ENCODE data around the gene TCERG1L. TPM values are rescaled to one million over a fixed set of nuclear protein-coding genes. Genes with fewer than 3 reads are reported as not detected.

Gene TCERG1L
- total and polyA plus RNA-seq, 8 donors, result 0.18 TPM; not detected in 7

DNA sequence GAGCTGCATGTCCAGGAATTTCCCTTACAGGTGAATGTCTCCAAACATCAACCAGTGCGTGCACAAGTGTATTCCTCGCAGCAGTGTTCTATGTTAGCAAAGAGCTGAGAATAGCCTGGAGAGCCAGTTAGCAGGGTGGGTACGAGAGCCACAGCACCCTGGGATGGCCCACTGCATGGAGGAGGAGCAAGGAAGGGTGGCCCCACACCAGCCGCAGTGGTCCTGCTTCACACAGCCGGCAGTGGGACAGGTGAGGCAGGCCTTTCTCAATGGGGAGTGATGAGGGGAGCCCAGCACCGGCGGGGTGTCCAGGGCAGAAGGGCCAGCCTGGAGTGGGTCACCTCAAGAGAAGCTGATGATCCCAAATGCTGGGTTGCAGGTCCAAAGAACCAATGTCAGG is 240.7 kb downstream of the TCERG1L start:
- no peaks in the 10 kb centered on the region for H3K4me1 ChIP-seq
- DNase-seq, result no peak
- H3K27me3 ChIP-seq, result peaks cover 0 to 12% (median 0%) of the 10 kb centered on the region in 3 donors
- H3K9me3 ChIP-seq, result no peaks in the 10 kb centered on the region
- TF ChIP-seq, protein P1, sequence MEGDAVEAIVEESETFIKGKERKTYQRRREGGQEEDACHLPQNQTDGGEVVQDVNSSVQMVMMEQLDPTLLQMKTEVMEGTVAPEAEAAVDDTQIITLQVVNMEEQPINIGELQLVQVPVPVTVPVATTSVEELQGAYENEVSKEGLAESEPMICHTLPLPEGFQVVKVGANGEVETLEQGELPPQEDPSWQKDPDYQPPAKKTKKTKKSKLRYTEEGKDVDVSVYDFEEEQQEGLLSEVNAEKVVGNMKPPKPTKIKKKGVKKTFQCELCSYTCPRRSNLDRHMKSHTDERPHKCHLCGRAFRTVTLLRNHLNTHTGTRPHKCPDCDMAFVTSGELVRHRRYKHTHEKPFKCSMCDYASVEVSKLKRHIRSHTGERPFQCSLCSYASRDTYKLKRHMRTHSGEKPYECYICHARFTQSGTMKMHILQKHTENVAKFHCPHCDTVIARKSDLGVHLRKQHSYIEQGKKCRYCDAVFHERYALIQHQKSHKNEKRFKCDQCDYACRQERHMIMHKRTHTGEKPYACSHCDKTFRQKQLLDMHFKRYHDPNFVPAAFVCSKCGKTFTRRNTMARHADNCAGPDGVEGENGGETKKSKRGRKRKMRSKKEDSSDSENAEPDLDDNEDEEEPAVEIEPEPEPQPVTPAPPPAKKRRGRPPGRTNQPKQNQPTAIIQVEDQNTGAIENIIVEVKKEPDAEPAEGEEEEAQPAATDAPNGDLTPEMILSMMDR (IDR thresholded peaks at IDR 0.05), result no peak
- TF ChIP-seq EP300 (IDR thresholded peaks at IDR 0.05) (no peak), POLR2A (IDR thresholded peaks at IDR 0.05) (no peak), POLR2AphosphoS5 (IDR thresholded peaks at IDR 0.05) (no peak)
- WGBS, 5 donors, result 83 to 87% (median 87%) methylated on average over 7 of the region's 7 CpGs
- intact Hi-C loops (cut with DNase I; ENCODE audit: low total_unique reads), result no loop called here
- H3K4me3 ChIP-seq, result no peak overlapping the region
- H3K27ac ChIP-seq, result no peak overlapping the region
- H3K36me3 ChIP-seq, result no peaks in the 10 kb centered on the region

DNA sequence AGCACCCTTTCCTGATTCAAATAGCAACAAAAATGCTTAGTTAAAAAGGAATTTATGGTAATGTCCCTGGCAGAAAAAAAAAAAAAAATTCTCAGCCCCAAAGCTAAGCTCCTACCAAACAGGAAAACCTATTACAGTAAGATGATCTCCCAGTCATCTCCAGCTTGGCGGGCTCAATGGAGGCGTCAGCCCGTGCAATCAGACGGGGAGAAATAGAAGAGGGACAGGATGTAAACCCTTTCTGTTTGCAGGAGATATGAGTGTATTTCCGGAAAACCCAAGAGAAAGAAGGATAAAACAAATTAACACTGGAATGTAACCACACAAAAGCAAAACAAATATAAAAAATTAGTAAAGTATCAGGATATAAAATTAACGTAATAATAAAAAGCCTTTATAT is 242.8 kb downstream of the TCERG1L start:
- no peaks in the 10 kb centered on the region for H3K4me1 ChIP-seq
- DNase-seq, result no peak
- WGBS, 5 donors, result 39 to 53% (median 44%) methylated on average over 6 of the region's 6 CpGs
- no peak overlapping the region for H3K4me3 ChIP-seq
- no peak overlapping the region for H3K27ac ChIP-seq
- no peaks in the 10 kb centered on the region for H3K36me3 ChIP-seq
- H3K27me3 ChIP-seq, result peaks cover 0 to 13% (median 0%) of the 10 kb centered on the region in 3 donors
- intact Hi-C loops (cut with DNase I; ENCODE audit: low total_unique reads), result no loop called here
- H3K9me3 ChIP-seq, result no peaks in the 10 kb centered on the region
- TF ChIP-seq POLR2A (IDR thresholded peaks at IDR 0.05), result no peak
- TF ChIP-seq EP300 (IDR thresholded peaks at IDR 0.05), result no peak
- TF ChIP-seq POLR2AphosphoS5 (IDR thresholded peaks at IDR 0.05), result no peak
- TF ChIP-seq, protein P1 (IDR thresholded peaks at IDR 0.05), result no peak

DNA sequence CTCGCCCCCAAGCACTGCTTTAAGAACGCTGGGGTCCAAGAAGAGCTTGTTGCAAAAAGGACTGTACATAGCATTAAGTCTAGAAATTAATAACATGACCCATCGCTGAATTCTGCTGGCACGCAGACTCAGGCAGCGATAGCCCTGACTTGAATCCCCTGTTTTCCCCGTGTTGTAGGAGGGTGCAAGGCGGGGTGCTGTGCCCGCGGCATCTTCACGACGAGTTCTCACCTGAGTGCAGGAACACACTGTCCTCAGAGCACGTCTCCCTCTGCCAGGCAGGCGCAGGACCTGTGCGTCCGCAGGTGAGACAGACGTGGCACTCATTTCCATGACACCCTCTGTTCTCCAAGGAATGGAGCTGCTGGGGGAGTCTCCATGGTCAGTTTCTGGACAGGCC is 243.2 kb downstream of the TCERG1L start:
- TF ChIP-seq POLR2AphosphoS5 (IDR thresholded peaks at IDR 0.05), result no peak
- Histone ChIP-seq H3K4me3 (no peak overlapping the region), H3K27ac (no peak overlapping the region), H3K36me3 (no peaks in the 10 kb centered on the region), H3K4me1 (no peaks in the 10 kb centered on the region), H3K9me3 (no peaks in the 10 kb centered on the region), H3K27me3 (peaks cover 0 to 18% (median 0%) of the 10 kb centered on the region in 3 donors)
- intact Hi-C loops (cut with DNase I; ENCODE audit: low total_unique reads), result no loop called here
- no peak for DNase-seq
- WGBS, 5 donors, result 80 to 93% (median 91%) methylated on average over 16 of the region's 16 CpGs

DNA sequence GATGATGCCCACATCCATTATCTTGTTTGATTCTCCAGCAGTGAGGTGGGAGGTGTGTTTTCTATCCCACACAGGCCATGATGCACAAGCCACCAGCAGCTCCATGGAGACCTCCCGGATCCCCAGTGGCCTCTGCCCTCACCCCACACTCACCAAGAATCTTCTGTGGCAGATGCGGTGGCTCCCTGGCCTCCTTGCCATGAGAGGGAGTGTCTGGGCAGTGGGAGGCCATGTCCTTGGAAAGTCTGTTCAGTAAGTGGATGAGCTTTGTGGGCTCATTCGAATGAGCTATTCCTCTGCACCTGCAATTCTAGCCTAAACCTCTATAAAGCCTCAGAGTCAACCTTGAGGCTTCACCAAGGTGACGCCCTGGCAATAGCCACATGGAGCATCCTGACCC is 243.8 kb downstream of the TCERG1L start:
- intact Hi-C loops (cut with DNase I; ENCODE audit: low total_unique reads), result no loop called here
- H3K9me3 ChIP-seq, result no peaks in the 10 kb centered on the region
- 80 to 92% (median 85%) methylated on average over 4 of the region's 4 CpGs for WGBS, 5 donors

More for the DNA sequence above, 243.8 kb downstream of the TCERG1L start:
- no peak for TF ChIP-seq EP300 (IDR thresholded peaks at IDR 0.05)
- TF ChIP-seq POLR2AphosphoS5 (IDR thresholded peaks at IDR 0.05), result no peak
- TF ChIP-seq, protein P1 (IDR thresholded peaks at IDR 0.05), result no peak
- TF ChIP-seq POLR2A (IDR thresholded peaks at IDR 0.05), result no peak
- Histone ChIP-seq H3K36me3 (no peaks in the 10 kb centered on the region), H3K27me3 (peaks cover 0 to 24% (median 0%) of the 10 kb centered on the region in 3 donors), H3K4me3 (no peak overlapping the region), H3K27ac (no peak overlapping the region), H3K4me1 (no peaks in the 10 kb centered on the region)
- no peak for DNase-seq

Measured in stomach (tissue), 9 donors.